HG03378 (cell line): Measurements from ENCODE around the gene SLC12A3.
A peak's percentile ranks its signal among the peaks of the same experiment; 100 is the strongest.
"Not testable (repeated sequence)": the region's sequence is repeated elsewhere in the genome, so short reads cannot be mapped to it uniquely, and the experiment has no call there.

Source experiments
- ATAC-seq: cut with Tn5 transposase; IDR thresholded peaks from one replicate; pipeline ENCODE4 v1.9.1; 2021; ENCODE audit warnings: mild to moderate bottlenecking, moderate library complexity; ENCODE audit not compliant: unreplicated experiment

SLC12A3 gene

DNA sequence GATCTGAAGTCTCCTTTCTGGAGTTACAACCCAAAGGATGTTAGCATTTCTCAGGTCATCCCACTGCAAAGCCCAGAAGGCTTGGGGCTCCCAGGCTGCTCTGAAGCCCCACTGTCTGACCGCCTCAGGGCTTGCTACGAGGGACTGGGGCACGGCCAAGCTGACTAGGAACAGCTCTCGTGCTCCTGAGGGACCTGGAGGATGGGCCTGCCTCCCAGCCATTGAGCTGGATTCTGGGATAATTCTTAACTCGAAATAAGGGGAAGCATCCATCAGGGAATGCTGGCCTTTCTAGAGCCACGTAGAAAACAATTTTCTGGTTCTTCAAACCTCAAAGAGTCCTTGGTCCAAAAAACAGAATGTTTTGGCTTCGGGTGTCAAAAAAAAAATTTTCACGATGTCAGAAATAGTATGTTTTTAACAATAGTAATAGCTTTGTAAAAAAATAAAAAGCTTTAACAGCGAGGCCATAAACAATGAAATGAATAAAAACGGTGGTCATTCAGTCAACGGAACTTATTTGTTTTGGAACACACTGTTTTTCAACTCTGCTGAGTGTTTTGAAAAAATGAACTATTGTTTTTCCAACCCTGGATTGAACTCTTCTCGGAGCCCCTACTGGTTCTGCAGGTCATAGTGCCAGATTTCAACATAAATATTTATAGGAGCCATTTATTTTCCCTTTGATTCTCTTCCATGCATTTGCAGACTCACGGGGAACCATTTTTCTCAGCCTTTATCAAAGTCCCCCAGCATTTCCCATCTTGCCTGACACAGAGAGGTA is 50.5 kb downstream of the SLC12A3 start:
- no peak for ATAC-seq

DNA sequence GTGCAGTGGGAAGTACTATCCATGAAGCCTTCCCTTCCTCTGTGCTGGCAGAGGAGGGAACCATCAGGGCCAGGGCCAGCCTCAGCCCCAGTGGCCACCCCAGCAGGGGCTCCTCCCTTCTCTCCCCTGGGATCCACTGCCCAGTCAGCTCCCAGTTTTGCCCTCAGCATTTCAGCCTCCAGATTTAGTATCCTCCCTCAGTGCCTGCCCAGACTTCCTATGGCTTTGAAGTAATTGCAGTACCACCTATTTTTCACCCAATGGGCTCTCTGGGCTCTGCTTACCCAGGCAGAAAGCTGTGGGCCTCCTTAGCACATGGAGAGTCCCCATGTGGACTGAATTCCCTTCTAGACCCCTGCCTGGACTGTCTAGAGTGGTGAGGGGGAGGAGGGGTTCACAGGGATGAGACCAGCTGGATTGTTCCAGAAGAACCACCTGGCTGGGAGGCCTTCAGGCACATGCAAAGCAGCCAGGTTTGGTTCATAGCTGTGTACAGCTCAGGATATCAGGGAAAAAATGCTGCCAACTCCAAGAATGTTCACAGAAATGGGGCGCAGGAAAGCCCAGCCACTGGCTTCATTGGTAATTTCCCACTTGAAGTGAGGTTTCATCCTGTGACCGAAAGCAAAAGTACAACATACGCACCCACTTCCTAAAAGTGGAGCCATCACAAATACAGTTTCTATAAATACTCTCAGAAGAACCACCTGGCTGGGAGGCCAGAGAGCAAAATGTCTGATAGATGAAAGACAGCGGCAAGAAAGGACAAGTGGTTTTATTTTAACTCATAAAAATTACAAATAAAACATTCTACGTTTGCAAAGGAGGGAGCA is 51.8 kb downstream of the SLC12A3 start:
- ATAC-seq: peak; percentile 87

DNA sequence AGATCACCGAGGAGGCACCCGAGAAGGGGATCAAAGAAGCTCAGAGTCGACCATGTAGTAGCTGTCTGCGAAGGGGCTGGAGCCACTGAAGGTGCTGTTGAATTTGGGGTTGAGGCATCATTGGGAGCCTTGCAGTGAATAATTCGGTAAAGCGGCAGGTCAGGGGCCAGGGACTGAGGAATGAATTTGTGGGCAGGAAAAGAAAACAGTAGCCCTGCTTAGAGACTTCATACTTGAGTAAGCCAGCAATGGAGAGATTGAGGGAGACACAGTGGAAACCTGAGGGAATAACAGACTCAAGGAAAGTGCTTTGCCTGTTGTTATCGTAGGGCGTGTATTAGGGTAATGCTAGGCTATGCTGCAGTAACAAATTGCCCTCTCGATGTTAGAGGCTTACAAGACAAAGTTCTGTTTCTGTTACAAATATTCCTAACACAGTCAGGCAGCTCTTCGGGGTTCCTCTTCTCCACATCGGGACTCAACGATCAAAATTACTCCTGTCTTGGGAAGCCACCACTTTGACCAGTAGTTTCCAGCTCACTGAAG is 53.5 kb downstream of the SLC12A3 start:
- no peak for ATAC-seq

DNA sequence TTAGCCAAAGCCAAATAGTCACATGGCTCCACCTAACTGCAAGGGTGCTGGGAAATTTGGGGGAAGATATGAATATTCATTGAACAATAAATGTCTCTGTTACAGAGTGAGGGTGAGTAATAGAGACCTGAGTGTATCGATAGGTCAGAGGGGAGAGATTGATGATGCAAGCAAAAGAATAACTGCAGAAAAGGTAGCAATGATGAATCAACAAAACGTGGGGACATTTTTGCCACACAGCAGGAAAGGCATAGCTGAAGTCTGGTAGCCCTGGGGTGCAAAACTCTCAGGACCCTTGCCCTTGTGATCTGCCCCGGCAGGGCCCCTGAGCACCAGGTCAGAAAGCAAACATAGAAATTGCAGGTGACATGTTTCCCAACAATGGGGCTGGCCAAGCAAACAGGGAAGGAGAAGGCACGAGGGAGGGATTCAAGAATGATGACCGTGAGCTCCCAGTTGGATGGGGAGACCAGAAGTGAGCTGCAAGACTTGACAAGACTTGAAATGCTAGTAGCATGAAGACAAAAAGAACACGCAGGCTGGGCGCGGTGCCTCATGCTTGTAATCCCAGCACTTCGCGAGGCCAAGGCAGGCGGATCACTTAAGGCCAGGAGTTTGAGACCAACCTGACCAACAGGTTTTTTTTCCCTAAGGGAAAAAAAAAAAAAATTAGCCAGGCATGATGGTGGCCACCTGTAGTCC is 54.2 kb downstream of the SLC12A3 start:
- ATAC-seq: no peak

- no peak for ATAC-seq
These were observed 56.6 kb downstream of the SLC12A3 start for GRCh38 chr16:56921571-56921970.

GRCh38 chr16:56923481-56924091 is 58.6 kb downstream of the SLC12A3 start:
- ATAC-seq: no peak

DNA sequence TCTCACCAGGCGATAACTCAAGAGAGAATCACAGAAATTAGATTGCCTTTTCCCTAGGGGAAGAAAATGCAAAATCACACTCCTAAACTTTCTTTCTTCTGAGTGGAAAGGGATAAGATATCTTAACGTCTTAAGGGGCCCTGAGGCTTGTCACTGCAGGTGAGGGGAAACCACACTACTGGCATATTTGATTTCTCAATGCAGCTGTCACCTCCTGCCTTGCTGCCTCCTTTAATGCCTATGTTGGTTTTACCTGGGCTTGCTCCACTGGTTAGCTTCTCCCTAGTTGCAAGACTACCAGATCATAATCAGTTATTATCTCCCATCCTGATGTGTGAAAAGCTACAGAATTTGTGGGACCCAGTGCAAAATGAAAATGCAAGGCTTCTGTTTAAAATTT is 62.5 kb downstream of the SLC12A3 start:
- ATAC-seq: no peak

DNA sequence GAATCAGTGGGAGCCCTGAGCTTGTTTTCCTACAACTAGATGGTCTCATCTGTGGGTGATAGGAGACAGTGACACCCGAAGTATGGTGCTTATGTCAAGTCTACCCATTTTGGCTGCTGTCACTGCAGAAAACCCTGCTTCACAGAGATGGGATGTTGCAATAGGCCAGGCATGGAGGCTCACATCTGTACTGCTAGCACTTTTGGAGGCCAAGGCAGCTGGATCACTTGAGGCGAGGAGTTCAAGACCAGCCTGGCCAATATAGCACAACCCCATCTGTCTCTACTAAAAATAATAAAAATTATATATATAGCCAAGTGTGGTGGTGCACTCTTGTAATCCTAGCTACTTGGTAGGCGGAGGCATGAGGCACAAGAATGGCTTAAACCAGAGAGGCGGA is 64.6 kb downstream of the SLC12A3 start:
- ATAC-seq: no peak

GRCh38 chr16:56930486-56931270 is 65.7 kb downstream of the SLC12A3 start:
- ATAC-seq: no peak

DNA sequence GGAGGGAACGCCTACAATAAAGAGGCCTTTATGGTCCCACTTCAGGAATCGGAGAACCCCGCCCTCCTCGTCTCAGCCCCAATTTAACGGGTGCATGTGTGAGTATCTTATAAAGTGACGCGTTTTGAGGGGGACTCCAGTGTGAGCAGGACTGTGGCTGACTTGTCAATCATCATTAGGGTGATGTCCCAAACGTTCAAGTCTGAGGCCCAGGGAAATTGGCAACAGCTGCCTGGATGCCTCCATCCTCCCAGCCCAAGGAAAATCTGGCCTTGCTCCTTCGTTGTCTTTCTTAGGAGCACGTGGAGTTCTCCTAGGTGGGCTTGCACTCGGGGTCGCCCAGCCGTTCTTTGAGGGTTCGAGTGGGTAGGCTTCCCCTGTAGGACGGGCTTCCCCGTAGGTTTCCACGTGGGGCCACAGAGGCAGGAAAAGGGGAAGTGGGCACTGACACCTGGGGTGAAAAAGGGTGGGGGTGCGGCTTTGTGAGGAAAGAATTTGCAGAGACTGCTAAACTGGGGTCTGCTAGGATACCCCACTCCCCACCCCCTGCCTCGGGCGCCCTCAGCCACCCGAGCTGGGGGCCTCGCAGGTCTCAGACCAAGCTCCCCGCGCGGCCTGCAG is 66.4 kb downstream of the SLC12A3 start:
- peak; percentile 38 for ATAC-seq

DNA sequence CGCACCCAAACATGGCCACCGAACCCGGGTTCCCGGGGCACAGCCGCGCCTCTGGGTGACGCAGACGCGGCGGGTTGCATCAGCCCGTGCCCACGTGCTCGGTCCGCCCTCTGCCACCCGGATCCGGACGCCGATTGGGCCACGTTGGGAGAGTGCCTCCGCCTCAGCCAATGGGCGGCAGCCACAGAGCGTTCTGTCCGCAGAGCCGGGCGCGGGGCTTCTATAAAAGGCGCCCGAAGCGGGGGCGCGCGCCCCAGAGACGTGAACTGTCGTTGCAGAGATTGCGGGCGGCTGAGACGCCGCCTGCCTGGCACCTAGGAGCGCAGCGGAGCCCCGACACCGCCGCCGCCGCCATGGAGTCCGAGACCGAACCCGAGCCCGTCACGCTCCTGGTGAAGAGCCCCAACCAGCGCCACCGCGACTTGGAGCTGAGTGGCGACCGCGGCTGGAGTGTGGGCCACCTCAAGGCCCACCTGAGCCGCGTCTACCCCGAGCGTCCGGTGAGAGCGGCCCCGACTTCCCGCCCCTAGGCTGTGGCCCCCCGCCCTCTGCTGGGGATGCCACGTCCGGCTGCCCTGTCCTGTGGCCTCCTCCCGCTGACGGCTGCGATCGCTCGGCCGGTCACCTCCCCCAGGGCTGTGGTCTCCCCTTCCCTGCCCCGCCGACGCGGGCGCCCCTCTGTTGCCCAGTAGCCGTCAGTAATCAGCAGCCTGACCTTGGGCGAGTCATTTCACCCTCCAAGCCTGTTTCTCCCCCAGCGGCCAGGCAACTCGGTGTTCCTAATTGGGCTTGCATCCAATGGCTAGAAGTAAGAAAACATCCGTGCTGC is 67.1 kb downstream of the SLC12A3 start, which contains the start of gene HERPUD1:
Gene HERPUD1 (plus strand): TSS at position 251 of the 829 bp plus-strand sequence. CDS start 103 bp downstream, at position 354.
- peak; percentile 72 for ATAC-seq

- ATAC-seq: peak; percentile 15
These were observed 68.0 kb downstream of the SLC12A3 start for GRCh38 chr16:56932721-56933619.

DNA sequence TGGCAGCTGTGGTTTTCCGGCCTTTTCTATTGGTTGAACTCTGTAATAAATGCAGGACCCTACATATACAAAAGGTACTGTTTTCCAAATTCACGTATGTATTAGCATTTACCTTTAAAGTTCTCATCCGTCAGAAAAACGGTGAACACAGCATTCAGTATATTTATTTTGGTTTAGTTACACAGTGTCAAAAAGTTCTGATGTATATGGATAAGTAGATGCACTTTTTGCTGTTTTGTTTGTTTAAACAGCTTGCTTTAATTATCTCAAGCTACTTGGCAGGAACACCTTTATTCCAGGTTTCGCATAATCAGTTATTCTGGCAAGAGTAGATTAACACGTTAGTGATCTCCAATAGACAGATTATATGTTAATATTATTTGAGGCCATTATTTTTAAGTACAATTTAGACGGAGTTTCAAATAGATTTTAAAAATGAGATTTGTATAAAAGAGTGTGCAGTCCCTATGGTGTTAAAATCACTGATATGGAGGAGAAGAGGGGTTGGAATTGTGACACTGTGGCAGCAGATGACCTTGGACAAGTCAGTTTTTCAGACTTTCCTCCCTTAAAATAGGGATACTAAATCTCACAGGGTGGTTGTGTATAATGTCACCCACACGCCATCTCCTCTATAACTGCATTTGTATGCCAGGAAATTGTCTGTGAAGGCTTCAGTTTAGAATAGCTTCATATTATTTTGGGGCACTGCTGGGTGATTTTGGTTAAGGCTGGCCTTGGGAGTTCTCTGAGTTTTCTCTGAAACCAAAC is 69.0 kb downstream of the SLC12A3 start:
- no peak for ATAC-seq

DNA sequence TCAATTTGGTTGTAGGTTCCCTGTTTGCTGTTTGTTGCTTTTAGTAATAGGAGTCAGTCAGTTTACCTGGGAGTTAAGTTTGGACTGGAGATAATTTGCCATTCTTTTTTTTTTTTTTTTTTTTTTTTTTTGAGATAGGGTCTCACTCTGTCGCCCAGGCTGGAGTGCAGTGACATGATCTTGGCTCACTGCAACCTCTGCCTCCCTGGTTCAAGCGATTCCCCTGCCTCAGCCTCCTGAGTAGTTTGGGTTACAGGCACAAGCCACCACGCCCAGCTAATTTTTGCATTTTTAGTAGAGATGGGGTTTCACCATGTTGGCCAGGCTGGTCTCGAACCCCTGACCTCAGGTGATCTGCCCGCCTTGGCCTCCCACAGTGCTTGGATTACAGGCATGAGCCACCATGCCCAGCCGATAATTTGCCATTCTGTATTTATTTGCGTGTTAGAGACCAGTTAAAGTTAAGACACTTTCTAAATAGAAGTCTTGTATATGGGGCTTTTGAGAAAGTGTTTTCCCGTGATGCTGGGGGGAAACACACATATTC is 69.7 kb downstream of the SLC12A3 start:
- not testable (repeated sequence) for ATAC-seq

GRCh38 chr16:56935201-56935600 is 70.2 kb downstream of the SLC12A3 start:
- ATAC-seq: no peak

DNA sequence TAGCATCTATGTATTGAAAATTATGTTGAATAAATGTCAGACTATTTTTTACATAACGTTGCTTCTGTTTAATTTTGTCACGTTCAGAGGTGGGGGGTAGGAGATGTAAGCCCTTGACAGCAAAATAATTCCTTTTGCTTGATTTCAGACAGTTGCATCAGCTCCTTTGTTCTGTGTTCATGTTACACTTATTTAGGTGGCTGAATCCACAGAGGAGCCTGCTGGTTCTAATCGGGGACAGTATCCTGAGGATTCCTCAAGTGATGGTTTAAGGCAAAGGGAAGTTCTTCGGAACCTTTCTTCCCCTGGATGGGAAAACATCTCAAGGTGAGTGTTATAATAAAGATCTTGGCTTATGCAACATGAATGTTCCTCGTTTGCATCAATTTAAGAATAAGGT is 71.5 kb downstream of the SLC12A3 start:
- ATAC-seq: no peak
